ENCODE results near the gene TPCN1.

- no peak for TF ChIP-seq POLR2AphosphoS5 (IDR thresholded peaks at IDR 0.05)
- no peak for TF ChIP-seq CTCF (IDR thresholded peaks at IDR 0.05)
These were observed 10.1 kb upstream of the TPCN1 start for GRCh38 chr12:113211160-113211559.

Data from breast epithelium (tissue), 3 donors.